Smooth muscle cell (in vitro differentiated cells): Measurements from ENCODE around the gene DHRS7B. TPM values are rescaled to one million over a fixed set of nuclear protein-coding genes. Genes with fewer than 3 reads are reported as not detected.

Experiments used
- DNase-seq: peaks from one replicate; lab custom pipeline; 2025; ENCODE audit not compliant: unreplicated experiment; lab: John Stamatoyannopoulos, UW
- H2AFZ ChIP-seq: fragments of 200-600 bp; sonication (generic); 2 replicates; pipeline ENCODE4 v1.6.0; 2016; ENCODE audit warnings: antibody characterized with exemption, low read depth, mild to moderate bottlenecking
- H3F3A ChIP-seq: fragments of 200-600 bp; sonication (generic); 2 replicates; pipeline ENCODE4 v1.6.0; 2017; ENCODE audit warnings: antibody characterized with exemption, low read depth
- H3K27ac ChIP-seq: fragments of 200-600 bp; sonication (generic); 2 replicates; pipeline ENCODE4 v1.5.1; 2016; ENCODE audit warnings: low read depth, mild to moderate bottlenecking
- H3K27me3 ChIP-seq: fragments of 200-600 bp; sonication (generic); 2 replicates; pipeline ENCODE4 v1.6.1; 2016; ENCODE audit warnings: low read depth, mild to moderate bottlenecking
- H3K36me3 ChIP-seq: fragments of 200-600 bp; sonication (generic); 2 replicates; pipeline ENCODE4 v1.5.1; 2016; ENCODE audit warnings: low read depth
- H3K4me1 ChIP-seq: fragments of 200-600 bp; sonication (generic); 2 replicates; pipeline ENCODE4 v1.5.1; 2016; ENCODE audit warnings: low read depth
- H3K4me2 ChIP-seq: fragments of 200-600 bp; sonication (generic); 2 replicates; pipeline ENCODE4 v1.6.0; 2016; ENCODE audit warnings: mild to moderate bottlenecking
- H3K4me3 ChIP-seq: fragments of 200-600 bp; sonication (generic); 2 replicates; pipeline ENCODE4 v1.5.1; 2016; ENCODE audit warnings: mild to moderate bottlenecking
- H3K79me2 ChIP-seq: fragments of 200-600 bp; sonication (generic); 2 replicates; pipeline ENCODE4 v1.6.0; 2016; ENCODE audit warnings: low read depth, mild to moderate bottlenecking
- H3K9ac ChIP-seq: fragments of 200-600 bp; sonication (generic); 2 replicates; pipeline ENCODE4 v1.6.0; 2016; ENCODE audit warnings: low read depth
- H3K9me3 ChIP-seq: fragments of 200-600 bp; sonication (generic); replicated peaks from 2 replicates; pipeline ENCODE4 v1.5.1; 2016; ENCODE audit warnings: low read depth
- H4K20me1 ChIP-seq: fragments of 200-600 bp; sonication (generic); 2 replicates; pipeline ENCODE4 v1.6.0; 2016; ENCODE audit warnings: low read depth
- CTCF ChIP-seq: fragments of 200-600 bp; sonication (generic); IDR thresholded peaks from 2 replicates; pipeline ENCODE4 v1.5.1; 2017; ENCODE audit warnings: borderline replicate concordance, mild to moderate bottlenecking, antibody characterized with exemption; ENCODE audit not compliant: insufficient read depth, poor library complexity, severe bottlenecking
- WGBS: methylation state at CpG from one replicate; pipeline ENCODE4 v1.1.7; 2016; ENCODE audit warnings: low lambda C conversion rate; 5-methylcytosine and 5-hydroxymethylcytosine counted together
- polyA plus RNA-seq: library from polyadenylated mRNA; unstranded; fragments of >200 nt; fragmentation: Nextera tagmentation; extraction: Ambion mirVana; gene quantifications from 2 replicates; pipeline ENCODE4 v1.2.1, GENCODE V29; 2016
- total RNA-seq: library from RNA; depleted of rRNA; stranded (reverse); fragments of >200 nt; gene quantifications from 2 replicates; pipeline ENCODE4 v1.2.3, GENCODE V29; 2014

The DHRS7B gene
- total and polyA plus RNA-seq, 2 experiments from 2014 or later, result 30.0 to 32.5 TPM

DNA sequence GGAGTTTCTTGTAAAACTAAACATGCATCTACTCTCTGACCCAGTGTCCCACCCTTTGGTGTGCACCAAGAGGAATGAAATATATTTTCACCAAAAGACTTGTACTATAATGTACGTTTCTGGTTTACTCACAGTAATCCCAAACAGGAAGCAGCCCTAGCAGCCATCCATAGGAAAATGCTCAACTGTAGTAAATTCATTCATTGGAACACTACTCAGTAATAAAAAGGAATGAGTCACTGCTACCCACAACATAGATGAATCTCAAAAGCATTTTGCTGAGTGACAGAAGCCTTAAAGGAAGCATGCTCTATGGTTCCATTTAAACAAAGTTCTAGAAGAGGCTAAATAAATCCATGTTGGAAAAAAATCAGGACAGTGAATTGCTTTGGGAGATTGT is 37.6 kb upstream of the DHRS7B start:
- DNase-seq, result no peak
- TF ChIP-seq CTCF, result no peak
- H3K9ac ChIP-seq, result no peak overlapping the region
- H3K36me3 ChIP-seq, result no peaks in the 10 kb centered on the region
- no peaks in the 10 kb centered on the region for H4K20me1 ChIP-seq
- H3K27ac ChIP-seq, result peak overlapping the region; percentile 11
- no peaks in the 10 kb centered on the region for H3K79me2 ChIP-seq
- peak overlapping the region; percentile 5 for H3K4me2 ChIP-seq
- no peaks in the 10 kb centered on the region for H3K9me3 ChIP-seq
- H3K4me1 ChIP-seq, result no peaks in the 10 kb centered on the region
- no peak overlapping the region for H2AFZ ChIP-seq
- H3K27me3 ChIP-seq, result no peaks in the 10 kb centered on the region
- peaks cover 6% of the 10 kb centered on the region for H3F3A ChIP-seq
- 9% methylated on average over 1 of the region's 1 CpG for WGBS
- H3K4me3 ChIP-seq, result no peak overlapping the region

DNA sequence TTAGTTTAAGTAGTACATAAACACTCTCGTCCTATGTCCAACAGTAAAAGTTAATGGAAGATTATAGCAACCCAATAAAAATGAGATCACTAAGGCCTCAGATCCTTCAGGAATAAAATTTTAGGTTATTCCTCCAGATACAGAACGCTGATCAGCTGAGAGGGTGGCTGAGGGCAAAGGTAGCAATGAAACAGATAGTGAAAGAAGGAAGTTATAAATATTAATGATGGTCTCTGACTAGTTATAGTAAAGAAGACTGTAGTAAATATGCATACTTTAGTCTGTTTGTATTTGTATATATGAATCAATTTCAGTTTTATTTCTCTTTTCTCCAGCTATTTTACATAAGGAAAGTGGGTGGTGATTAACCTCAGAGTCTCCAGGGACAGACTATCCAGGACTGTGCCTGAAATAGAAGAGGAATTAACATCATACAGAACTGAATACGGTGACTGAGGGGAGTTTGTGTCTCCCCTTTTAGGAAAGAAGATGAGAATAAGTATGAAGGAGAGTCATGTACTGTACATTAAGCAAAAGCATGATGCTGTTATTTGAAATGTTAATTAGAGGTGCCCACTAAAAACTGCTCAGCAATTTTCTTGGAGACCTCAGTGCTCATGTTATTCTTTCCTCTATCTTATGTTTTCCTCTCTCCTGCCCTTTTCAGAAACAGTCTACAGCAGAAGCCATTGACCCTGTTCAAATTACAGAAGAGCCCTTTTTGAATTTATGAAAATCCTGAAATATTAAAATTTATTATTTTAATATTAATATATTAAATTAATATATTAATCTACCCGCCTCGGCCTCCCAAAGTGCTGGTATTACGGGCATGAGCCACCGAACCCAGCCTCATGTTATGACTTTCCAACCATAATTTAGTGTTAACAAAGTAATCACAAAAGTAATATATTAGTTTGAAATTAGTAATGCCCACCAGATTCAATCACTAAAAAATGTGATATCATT is 36.5 kb upstream of the DHRS7B start:
- no peak overlapping the region for H3K9ac ChIP-seq
- no peaks in the 10 kb centered on the region for H4K20me1 ChIP-seq
- peak overlapping the region; percentile 11 for H3K27ac ChIP-seq
- no peaks in the 10 kb centered on the region for H3K9me3 ChIP-seq
- H3K4me1 ChIP-seq, result no peaks in the 10 kb centered on the region
- peaks cover 6% of the 10 kb centered on the region for H3F3A ChIP-seq
- DNase-seq, result no peak
- H3K4me2 ChIP-seq, result no peak overlapping the region
- no peaks in the 10 kb centered on the region for H3K79me2 ChIP-seq
- H3K36me3 ChIP-seq, result no peaks in the 10 kb centered on the region
- H3K4me3 ChIP-seq, result no peak overlapping the region
- no peak overlapping the region for H2AFZ ChIP-seq
- no peaks in the 10 kb centered on the region for H3K27me3 ChIP-seq
- WGBS, result 82% methylated on average over 7 of the region's 7 CpGs
- TF ChIP-seq CTCF, result no peak

DNA sequence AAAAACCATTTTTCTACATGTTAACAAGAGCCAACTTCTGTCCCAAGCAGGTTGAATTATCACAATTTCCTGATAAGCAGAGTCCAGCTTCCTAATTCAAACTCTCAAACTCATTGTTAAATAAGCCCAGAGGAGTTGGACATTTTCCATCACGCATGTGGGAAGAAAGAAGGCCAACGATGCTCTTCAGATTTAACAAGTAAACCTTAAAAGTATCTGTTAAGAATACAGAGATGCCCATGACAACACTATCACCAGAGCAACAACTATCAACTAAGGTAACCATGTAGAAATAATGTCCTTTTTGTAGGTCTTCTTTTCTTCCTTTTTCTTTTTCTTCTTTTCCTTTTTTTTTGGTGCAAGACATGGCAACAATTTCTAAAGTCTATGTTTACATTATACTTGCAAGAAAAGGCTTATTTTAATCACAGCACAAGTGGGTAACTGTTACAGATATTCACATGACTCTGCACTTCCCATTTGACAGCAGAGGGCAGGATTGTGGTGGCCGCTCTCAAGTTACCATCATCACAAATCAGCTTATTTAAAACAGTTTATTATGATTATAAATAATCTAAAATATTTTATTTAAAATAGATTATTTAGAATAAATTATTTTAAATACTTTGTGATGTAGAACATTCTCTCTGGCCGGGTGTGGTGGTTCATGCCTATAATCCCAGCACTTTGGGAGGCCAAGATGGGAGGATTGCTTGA is 35.7 kb upstream of the DHRS7B start:
- H3K4me2 ChIP-seq, result no peak overlapping the region
- H3K36me3 ChIP-seq, result no peaks in the 10 kb centered on the region
- 75% methylated on average over 4 of the region's 4 CpGs for WGBS
- H3K4me1 ChIP-seq, result no peaks in the 10 kb centered on the region
- no peak overlapping the region for H3K9ac ChIP-seq
- no peaks in the 10 kb centered on the region for H3K79me2 ChIP-seq
- no peak overlapping the region for H3K4me3 ChIP-seq
- H4K20me1 ChIP-seq, result no peaks in the 10 kb centered on the region
- H2AFZ ChIP-seq, result no peak overlapping the region
- DNase-seq, result no peak
- no peak overlapping the region for H3K27ac ChIP-seq
- H3K27me3 ChIP-seq, result no peaks in the 10 kb centered on the region
- H3F3A ChIP-seq, result peaks cover 6% of the 10 kb centered on the region
- no peak for TF ChIP-seq CTCF
- no peaks in the 10 kb centered on the region for H3K9me3 ChIP-seq
